GM12878 (cell line): Measurements from ENCODE around the gene HORMAD1. TPM values are rescaled to one million over a fixed set of nuclear protein-coding genes. Genes with fewer than 3 reads are reported as not detected.
A peak's percentile ranks its signal among the peaks of the same experiment; 100 is the strongest.

Source experiments
- ATAC-seq: fragments of 200-7000 bp; cut with Tn5 transposase; 3 replicates; pipeline ENCODE4 v1.9.1; 2020; ENCODE audit warnings: mild to moderate bottlenecking, moderate library complexity
- BruUV-seq: library from RNA; stranded (reverse); fragments of 400-500 nt; replicated peaks from 2 replicates; lab custom pipeline; 2021; lab: Mats Ljungman, UMichigan
- CTCF ChIA-PET: fragments of 300-600 bp; sonication (Branson Sonifier 250); formaldehyde crosslinking; extraction: SDS; loops from one replicate; lab custom pipeline; 2021; ENCODE audit warnings: inconsistent platforms; lab: Yijun Ruan, JAX
- POLR2A ChIA-PET: fragments of 350-600 bp; formaldehyde crosslinking; extraction: SDS; loops from one replicate; lab custom pipeline; 2021; ENCODE audit warnings: inconsistent platforms; lab: Charles Lee
- RAD21 ChIA-PET: fragments of 300-600 bp; sonication (Branson Sonifier 250); formaldehyde crosslinking; loops from one replicate; lab custom pipeline; 2023; ENCODE audit warnings: antibody characterized with exemption; ENCODE audit not compliant: unreplicated experiment; lab: Charles Lee
- SMC1A ChIA-PET: fragments of 300-600 bp; sonication (Branson Sonifier 250); formaldehyde crosslinking; loops from one replicate; lab custom pipeline; 2023; ENCODE audit not compliant: unreplicated experiment, uncharacterized antibody; lab: Charles Lee
- DNase-seq: peaks from one replicate; pipeline ENCODE4 v3.0.0-alpha.2; 2011; ENCODE audit warnings: low read depth, low spot score
- FAIRE-seq: peaks from 3 replicates; lab custom pipeline; 2011; peaks lifted over from hg19 to GRCh38; lab: Jason Lieb, UNC
- H2AFZ ChIP-seq: 2 replicates; pipeline ENCODE4 v1.6.0; 2011; ENCODE audit warnings: low read depth, low read length, control low read depth; ENCODE audit not compliant: control insufficient read depth
- H3K27ac ChIP-seq: 2 replicates; pipeline ENCODE4 v1.5.1; 2011; ENCODE audit warnings: control low read depth; ENCODE audit not compliant: control insufficient read depth, insufficient read depth
- H3K27me3 ChIP-seq, 2 experiments: replicated peaks in 1 of 2; 2 replicates each; pipeline versions ENCODE4 v1.6.0 to v1.6.1; 2011; ENCODE audit warnings: low read length in 1 of 2; ENCODE audit not compliant: control insufficient read depth in 2 of 2, insufficient read depth in 2 of 2
- H3K36me3 ChIP-seq, 2 experiments: 2 replicates each; pipeline ENCODE4 v1.5.1; 2011; ENCODE audit warnings: low read length in 1 of 2; ENCODE audit not compliant: control insufficient read depth in 2 of 2, insufficient read depth in 2 of 2
- H3K4me1 ChIP-seq: 2 replicates; pipeline ENCODE4 v1.6.1; 2011; ENCODE audit warnings: mild to moderate bottlenecking, low read length, moderate library complexity, mixed read lengths; ENCODE audit not compliant: control insufficient read depth, insufficient read depth
- H3K4me2 ChIP-seq: 2 replicates; pipeline ENCODE4 v1.6.0; 2011; ENCODE audit warnings: control low read depth; ENCODE audit not compliant: control insufficient read depth, insufficient read depth
- H3K4me3 ChIP-seq: fragments of 200-600 bp; sonication (generic); 2 replicates; pipeline ENCODE4 v1.5.1; 2016
- H3K79me2 ChIP-seq: 2 replicates; pipeline ENCODE4 v1.6.0; 2011; ENCODE audit warnings: low read length; ENCODE audit not compliant: control insufficient read depth, insufficient read depth
- H3K9ac ChIP-seq: 2 replicates; pipeline ENCODE4 v1.8.0; 2011; ENCODE audit warnings: low read length, control low read depth, mixed read lengths; ENCODE audit not compliant: control insufficient read depth, insufficient read depth
- H3K9me3 ChIP-seq: replicated peaks from 3 replicates; pipeline ENCODE4 v1.5.1; 2011; ENCODE audit warnings: mild to moderate bottlenecking, low read length; ENCODE audit not compliant: control insufficient read depth, insufficient read depth
- H4K20me1 ChIP-seq: 2 replicates; pipeline ENCODE4 v1.6.0; 2011; ENCODE audit not compliant: control insufficient read depth, insufficient read depth
- BMI1 ChIP-seq: fragments of 450-650 bp; IDR thresholded peaks from 2 replicates; pipeline ENCODE4 v1.6.1; 2016; ENCODE audit warnings: mild to moderate bottlenecking, moderate library complexity, borderline replicate concordance
- CHD1 ChIP-seq: IDR thresholded peaks from 2 replicates; pipeline ENCODE4 v1.6.1; 2012; ENCODE audit warnings: low read depth, low read length, improper control_type of control experiment
- FOXM1 ChIP-seq: IDR thresholded peaks from 2 replicates; pipeline ENCODE4 v1.6.1; 2012; ENCODE audit warnings: low read depth, mild to moderate bottlenecking, inconsistent platforms, low read length, moderate library complexity
- KDM1A ChIP-seq: fragments of 200-600 bp; sonication (generic); IDR thresholded peaks from 2 replicates; pipeline ENCODE4 v1.6.1; 2016; ENCODE audit warnings: borderline replicate concordance
- MEF2A ChIP-seq: IDR thresholded peaks from 2 replicates; pipeline ENCODE4 v1.6.1; 2011; ENCODE audit warnings: low read depth, mild to moderate bottlenecking, low read length, moderate library complexity; ENCODE audit not compliant: insufficient read depth
- MYB ChIP-seq: fragments of 150-350 bp; IDR thresholded peaks from 2 replicates; pipeline ENCODE4 v1.6.1; 2014; ENCODE audit warnings: mild to moderate bottlenecking, low read depth, low read length, borderline replicate concordance
- SREBF2 ChIP-seq: IDR thresholded peaks from 2 replicates; pipeline ENCODE4 v1.6.1; 2012; ENCODE audit warnings: mild to moderate bottlenecking, low read length
- WGBS: methylation state at CpG from one replicate; pipeline ENCODE4 v1.1.6; 2016; ENCODE audit warnings: low lambda C conversion rate; ENCODE audit not compliant: insufficient replicate concordance, insufficient coverage; ENCODE audit errors: missing lambda C conversion rate; 5-methylcytosine and 5-hydroxymethylcytosine counted together
- in situ Hi-C: fragments of 300-500 bp; cut with MboI; formaldehyde crosslinking; loops from 9 replicates; pipeline ENCODE4 v1.14.3; 2018; ENCODE audit warnings: mixed read lengths
- intact Hi-C: fragments of 100-400 bp; cut with micrococcal nuclease; formaldehyde crosslinking; loops from one replicate; pipeline ENCODE4 v1.14.2; 2022; ENCODE audit not compliant: unreplicated experiment
- polyA plus RNA-seq, 11 experiments: library from polyadenylated mRNA; depleted of rRNA in 4 of 11; unstranded in 6 of 11; stranded (reverse) in 5 of 11; fragments of >200 nt; fragmentation: Nextera tagmentation in 4 of 11; fragmentation: Illumina TruSeq in 1 of 11; extraction: Ambion mirVana in 4 of 11; extraction: Trizol in 1 of 11; gene quantifications; 1 replicate in 1 of 11; 2 replicates in 10 of 11; pipeline versions ENCODE4 v1.2.1 to v1.2.3, GENCODE V29; 2011 to 2016; ENCODE audit warnings: inconsistent platforms in 2 of 11, missing spikeins in 2 of 11, low read depth in 1 of 11
- total RNA-seq, 4 experiments: library from RNA; depleted of rRNA in 3 of 4; stranded (reverse); fragments of >200 nt in 3 of 4; fragmentation: Illumina TruSeq in 1 of 4; extraction: Trizol in 1 of 4; gene quantifications; 2 replicates each; pipeline versions ENCODE4 v1.2.1 to v1.2.3, GENCODE V29; 2013 to 2021

HORMAD1 gene
- total and polyA plus RNA-seq, 10 of the 15 experiments (the other 5 are each of a cell fraction or from before 2014, with no cell fraction given), result 0.08 to 0.22 (median 0.20) TPM; not detected in 6

- Histone ChIP-seq H3K9me3 (no peaks in the 10 kb centered on the region), H3K36me3 (peaks cover 0 to 13% of the 10 kb centered on the region in 2 experiments; a peak in 1 of 4 replicates), H3K4me2 (peak overlapping the region; percentile 66), H3K79me2 (peaks cover 15% of the 10 kb centered on the region)
- POLR2A ChIA-PET, result interaction anchor here (0.6 to 1.9 kb wide), 18 partner anchors 9 to 320 kb away, joined by 3 to 16 read pairs (median 5); partner anchors contain the start of genes ENSA and SETDB1
- no TSS peak for BruUV-seq
- RAD21 ChIA-PET, result interaction anchor here (1.0 to 2.6 kb wide), 13 partner anchors 10 to 300 kb away, joined by 3 to 23 read pairs (median 5); partner anchors contain the start of genes CTSS, ENSA and MCL1
- in situ Hi-C loops, result no loop called here
- DNase-seq, result no peak
- TF ChIP-seq SREBF2, result no peak
- no peak for TF ChIP-seq MEF2A
- TF ChIP-seq BMI1, result no peak
- no peak for TF ChIP-seq MYB
- TF ChIP-seq FOXM1, result 0 out of 2 replicates have a peak, but pooled peaks have one; percentile 26
- no peak for TF ChIP-seq KDM1A
- no peak for TF ChIP-seq CHD1
- TF ChIP-seq, all 136 proteins: peak for 1
- ChIA-PET SMC1A (interaction anchor here (0.7 to 2.4 kb wide), 23 partner anchors 10 to 230 kb away, joined by 3 to 20 read pairs (median 5); partner anchors contain the start of genes CTSS, ENSA, HORMAD1 and MCL1), CTCF (interaction anchor here (0.7 to 2.5 kb wide), 11 partner anchors 10 to 427 kb away, joined by 3 to 18 read pairs (median 5); partner anchors contain the start of genes APH1A, CDC42SE1, CTSS and ENSA)
- peaks cover 3% of the 10 kb centered on the region; the same call in 1 of the 2 replicates for H3K4me1 ChIP-seq
- H3K27me3 ChIP-seq, result no peaks in the 10 kb centered on the region
- intact Hi-C loops, result loop anchor here (5.0 kb wide), 1 partner anchor 134 kb away; no protein-coding TSS in a partner anchor
- H4K20me1 ChIP-seq, result no peaks in the 10 kb centered on the region
- no peak for FAIRE-seq
- peak overlapping the region; percentile 72 for H3K4me3 ChIP-seq
- H3K27ac ChIP-seq, result peak overlapping the region; percentile 45
- H3K9ac ChIP-seq, result peak overlapping the region; percentile 48; the same call in 1 of the 2 replicates
- peak overlapping the region; percentile 89 for H2AFZ ChIP-seq
- WGBS, result 0% methylated on average over 3 of the region's 6 CpGs
- no peak; the same call in 2 of the 3 replicates for ATAC-seq
Observed at GRCh38 chr1:150696590-150696989, 24.1 kb downstream of the HORMAD1 start.
